ENCODE data around the gene PRKCZ.
"Not testable (repeated sequence)": the region's sequence is repeated elsewhere in the genome, so short reads cannot be mapped to it uniquely, and the experiment has no call there.

Gene PRKCZ

GRCh38 chr1:2136386-2137235, 86.4 kb downstream of the PRKCZ start:
- ATAC-seq (no peak), DNase-seq (no peak)

GRCh38 chr1:2137257-2138121, 87.3 kb downstream of the PRKCZ start:
- no peak for DNase-seq
- no peak for ATAC-seq

GRCh38 chr1:2139156-2139555, 88.9 kb downstream of the PRKCZ start:
- ATAC-seq, DNase-seq: not testable (repeated sequence)

GRCh38 chr1:2141025-2141424, 90.8 kb downstream of the PRKCZ start:
- no peak for DNase-seq
- no peak for ATAC-seq

- ATAC-seq = no peak
- no peak for DNase-seq
Measured at GRCh38 chr1:2143814-2144500, 93.7 kb downstream of the PRKCZ start.

- no peak for DNase-seq
- no peak for ATAC-seq
Measured at GRCh38 chr1:2144501-2145090, 94.4 kb downstream of the PRKCZ start.

GRCh38 chr1:2145946-2146835, 96.0 kb downstream of the PRKCZ start:
- DNase-seq = no peak
- ATAC-seq = peak; percentile 36

- DNase-seq (no peak), ATAC-seq (peak; percentile 19)
Measured at GRCh38 chr1:2146836-2147517, 96.8 kb downstream of the PRKCZ start.

GRCh38 chr1:2147869-2148268, 97.7 kb downstream of the PRKCZ start:
- ATAC-seq, DNase-seq: not testable (repeated sequence)

GRCh38 chr1:2148691-2149090, 98.5 kb downstream of the PRKCZ start:
- DNase-seq (peak; percentile 38), ATAC-seq (peak; percentile 68)

- DNase-seq (no peak), ATAC-seq (no peak)
Measured at GRCh38 chr1:2150801-2151200, 100.6 kb downstream of the PRKCZ start.

GRCh38 chr1:2151252-2151651, 101.0 kb downstream of the PRKCZ start:
- ATAC-seq (no peak), DNase-seq (no peak)

GRCh38 chr1:2151911-2152310, 101.7 kb downstream of the PRKCZ start:
- no peak for DNase-seq
- no peak for ATAC-seq

- peak; percentile 19 for ATAC-seq
Measured at GRCh38 chr1:2152954-2153353, 102.7 kb downstream of the PRKCZ start.

GRCh38 chr1:2154022-2154421, 103.8 kb downstream of the PRKCZ start:
- ATAC-seq (no peak), DNase-seq (no peak)

More at GRCh38 chr1:2152954-2153353, 102.7 kb downstream of the PRKCZ start:
- no peak for DNase-seq

- ATAC-seq (no peak), DNase-seq (no peak)
Measured at GRCh38 chr1:2155147-2155598, 105.0 kb downstream of the PRKCZ start.

- DNase-seq (no peak), ATAC-seq (no peak)
Measured at GRCh38 chr1:2155788-2156187, 105.6 kb downstream of the PRKCZ start.

- no peak for DNase-seq
- no peak for ATAC-seq
Measured at GRCh38 chr1:2156866-2157265, 106.7 kb downstream of the PRKCZ start.

- ATAC-seq = no peak
- no peak for DNase-seq
Measured at GRCh38 chr1:2157856-2158255, 107.6 kb downstream of the PRKCZ start.

GRCh38 chr1:2158272-2158671, 108.1 kb downstream of the PRKCZ start:
- DNase-seq (no peak), ATAC-seq (no peak)

All from stimulated activated naive CD8-positive, alpha-beta T cell treated with anti-CD3 and anti-CD28 coated beads, Interleukin-15, Interleukin-2, amounts not matched to agents 100 U/mL and 50 U/mL, for 24 hours (primary cell).